MM.1S (cell line): ENCODE results near the gene SYTL2.
"Not testable (repeated sequence)": the region's sequence is repeated elsewhere in the genome, so short reads cannot be mapped to it uniquely, and the experiment has no call there.

Experiments used
- DNase-seq: peaks from one replicate; pipeline ENCODE4 v3.0.0-alpha.2; 2015
- H2AFZ ChIP-seq: fragments of 300-600 bp; sonication (generic); 2 replicates; pipeline ENCODE4 v1.6.0; 2016; ENCODE audit warnings: antibody characterized with exemption, low read length
- H3F3A ChIP-seq: fragments of 300-600 bp; sonication (generic); 2 replicates; pipeline ENCODE4 v1.6.1; 2016; ENCODE audit warnings: mild to moderate bottlenecking, antibody characterized with exemption, low read length, moderate library complexity, mixed read lengths; ENCODE audit not compliant: insufficient read depth
- H3K27ac ChIP-seq: fragments of 300-600 bp; sonication (generic); 2 replicates; pipeline ENCODE4 v1.5.1; 2016; ENCODE audit warnings: mild to moderate bottlenecking, low read length
- H3K27me3 ChIP-seq: fragments of 300-600 bp; sonication (generic); replicated peaks from 2 replicates; pipeline ENCODE4 v1.6.0; 2016; ENCODE audit warnings: low read length; ENCODE audit not compliant: insufficient read depth
- H3K36me3 ChIP-seq: fragments of 300-600 bp; sonication (generic); replicated peaks from 2 replicates; pipeline ENCODE4 v1.6.1; 2016; ENCODE audit warnings: mild to moderate bottlenecking, low read length, mixed read lengths; ENCODE audit not compliant: insufficient read depth
- H3K4me1 ChIP-seq: fragments of 300-600 bp; sonication (generic); 2 replicates; pipeline ENCODE4 v1.6.1; 2016; ENCODE audit warnings: low read length, mixed read lengths
- H3K4me2 ChIP-seq: fragments of 300-600 bp; sonication (generic); 2 replicates; pipeline ENCODE4 v1.6.0; 2016; ENCODE audit warnings: low read depth, low read length
- H3K4me3 ChIP-seq: fragments of 300-600 bp; sonication (generic); 2 replicates; pipeline ENCODE4 v1.5.1; 2016; ENCODE audit warnings: low read length, mixed read lengths
- H3K79me2 ChIP-seq: fragments of 300-600 bp; sonication (generic); 2 replicates; pipeline ENCODE4 v1.6.1; 2016; ENCODE audit warnings: mixed run types, low read length, mixed read lengths
- H3K9ac ChIP-seq: fragments of 300-600 bp; sonication (generic); 2 replicates; pipeline ENCODE4 v1.6.1; 2016; ENCODE audit warnings: low read length, mixed read lengths
- H3K9me2 ChIP-seq: fragments of 300-600 bp; sonication (generic); replicated peaks from 2 replicates; pipeline ENCODE4 v1.6.1; 2016; ENCODE audit warnings: mild to moderate bottlenecking, low read length, mixed read lengths; ENCODE audit not compliant: insufficient read depth
- H3K9me3 ChIP-seq: fragments of 300-600 bp; sonication (generic); replicated peaks from 2 replicates; pipeline ENCODE4 v1.6.1; 2016; ENCODE audit warnings: mild to moderate bottlenecking, low read length, mixed read lengths; ENCODE audit not compliant: insufficient read depth
- H4K20me1 ChIP-seq: fragments of 300-600 bp; sonication (generic); 2 replicates; pipeline ENCODE4 v1.6.1; 2016; ENCODE audit warnings: mild to moderate bottlenecking, low read length, moderate library complexity, mixed read lengths; ENCODE audit not compliant: insufficient read depth
- EZH2 ChIP-seq: fragments of 300-600 bp; sonication (generic); optimal IDR thresholded peaks from 2 replicates; pipeline ENCODE3; 2017; ENCODE audit warnings: low read depth, mild to moderate bottlenecking, antibody characterized with exemption, low read length, mixed read lengths
- EZH2phosphoT487 ChIP-seq: fragments of 300-600 bp; sonication (generic); IDR thresholded peaks from 2 replicates; pipeline ENCODE4 v1.6.1; 2018; ENCODE audit warnings: antibody characterized with exemption, low read length
- TF ChIP-seq, protein P1 (sequence below): fragments of 300-600 bp; sonication (generic); IDR thresholded peaks from 2 replicates; pipeline ENCODE4 v1.5.1; 2016; ENCODE audit warnings: antibody characterized with exemption, low read length, mixed read lengths

SYTL2 gene

DNA sequence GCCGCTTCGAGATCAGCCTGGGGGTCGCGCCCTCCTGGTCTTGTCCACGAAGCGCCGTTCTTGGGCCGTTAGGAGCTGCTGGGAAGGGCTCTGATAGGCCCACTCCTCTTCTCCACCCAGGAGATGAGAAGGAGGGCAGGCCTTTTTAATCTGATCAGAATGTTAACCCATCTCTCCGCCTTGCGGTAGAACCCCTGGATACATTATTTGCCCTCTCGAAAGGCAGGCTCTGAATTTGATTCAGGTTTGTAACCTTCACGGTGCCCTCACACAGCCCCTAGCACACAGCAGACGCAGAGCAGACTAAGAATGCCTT is 44.4 kb upstream of the SYTL2 start, which contains the start of gene CCDC83:
CCDC83 (plus strand) TSS at position 43 of the 316 bp plus-strand sequence. CDS start 9,741 bp downstream, outside the sequence.
- H3K9me3 ChIP-seq, result no peaks in the 10 kb centered on the region
- no peaks in the 10 kb centered on the region for H3K4me1 ChIP-seq
- H3K4me3 ChIP-seq, result peak within 1 kb of the TSS; percentile 86
- H3K4me2 ChIP-seq, result peak within 1 kb of the TSS; percentile 99
- peak within 1 kb of the TSS; percentile 76 for H3K9ac ChIP-seq
- H3K9me2 ChIP-seq, result no peaks in the 10 kb centered on the region
- peak within 1 kb of the TSS; percentile 33; the same call in 1 of the 2 replicates for H3K27ac ChIP-seq
- H4K20me1 ChIP-seq, result no peaks in the 10 kb centered on the region
- DNase-seq, result no peak
- no peaks in the 10 kb centered on the region for H3F3A ChIP-seq
- H3K79me2 ChIP-seq, result no peaks in the 10 kb centered on the region
- no peaks in the 10 kb centered on the region for H3K36me3 ChIP-seq
- TF ChIP-seq EZH2, result no peak
- TF ChIP-seq EZH2phosphoT487, result no peak
- TF ChIP-seq, protein P1, sequence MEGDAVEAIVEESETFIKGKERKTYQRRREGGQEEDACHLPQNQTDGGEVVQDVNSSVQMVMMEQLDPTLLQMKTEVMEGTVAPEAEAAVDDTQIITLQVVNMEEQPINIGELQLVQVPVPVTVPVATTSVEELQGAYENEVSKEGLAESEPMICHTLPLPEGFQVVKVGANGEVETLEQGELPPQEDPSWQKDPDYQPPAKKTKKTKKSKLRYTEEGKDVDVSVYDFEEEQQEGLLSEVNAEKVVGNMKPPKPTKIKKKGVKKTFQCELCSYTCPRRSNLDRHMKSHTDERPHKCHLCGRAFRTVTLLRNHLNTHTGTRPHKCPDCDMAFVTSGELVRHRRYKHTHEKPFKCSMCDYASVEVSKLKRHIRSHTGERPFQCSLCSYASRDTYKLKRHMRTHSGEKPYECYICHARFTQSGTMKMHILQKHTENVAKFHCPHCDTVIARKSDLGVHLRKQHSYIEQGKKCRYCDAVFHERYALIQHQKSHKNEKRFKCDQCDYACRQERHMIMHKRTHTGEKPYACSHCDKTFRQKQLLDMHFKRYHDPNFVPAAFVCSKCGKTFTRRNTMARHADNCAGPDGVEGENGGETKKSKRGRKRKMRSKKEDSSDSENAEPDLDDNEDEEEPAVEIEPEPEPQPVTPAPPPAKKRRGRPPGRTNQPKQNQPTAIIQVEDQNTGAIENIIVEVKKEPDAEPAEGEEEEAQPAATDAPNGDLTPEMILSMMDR, result no peak
- H2AFZ ChIP-seq, result peak within 1 kb of the TSS; percentile 98
- H3K27me3 ChIP-seq, result no peaks in the 10 kb centered on the region

DNA sequence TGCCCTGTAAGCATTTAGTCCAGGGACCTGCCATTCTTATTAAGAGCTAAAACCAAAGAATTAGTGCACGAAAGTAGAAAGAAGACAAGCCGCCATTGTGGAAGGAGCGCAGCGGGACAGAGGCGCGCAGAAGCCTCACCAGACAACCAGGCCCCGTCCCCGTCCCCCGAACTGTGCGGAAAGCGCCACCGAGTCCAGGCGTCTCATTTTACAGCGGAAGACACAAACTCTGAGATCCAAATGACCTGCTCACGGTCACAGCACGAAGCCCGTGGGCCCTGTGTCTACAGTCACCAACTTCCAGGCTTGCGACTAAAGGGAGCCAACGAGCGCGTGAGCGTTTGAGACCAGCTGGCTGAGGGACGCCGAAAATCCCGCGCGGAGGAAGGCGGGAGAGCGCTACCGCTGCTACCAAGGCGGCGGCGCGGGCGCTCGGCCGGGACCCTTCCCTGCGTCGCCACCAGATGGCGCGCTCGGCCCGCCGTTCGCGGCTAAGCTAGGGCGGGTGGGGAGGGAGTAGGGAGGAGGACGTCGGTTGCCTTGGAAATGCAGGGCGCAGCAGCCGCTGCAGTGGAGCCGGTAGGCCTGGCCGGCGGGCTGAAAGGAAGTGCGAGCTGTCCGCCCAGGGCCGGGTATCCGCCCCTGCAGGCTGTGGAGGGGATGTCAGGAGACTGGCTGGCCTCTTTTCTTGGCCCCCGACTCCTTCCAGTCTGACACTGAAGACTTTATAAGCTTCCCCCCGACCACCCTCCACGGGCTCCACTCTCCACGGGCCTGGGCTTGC is 43.8 kb upstream of the SYTL2 start:
- H3K4me3 ChIP-seq, result peak overlapping the region; percentile 86
- H3K36me3 ChIP-seq, result no peaks in the 10 kb centered on the region
- no peaks in the 10 kb centered on the region for H3K9me3 ChIP-seq
- H3K27ac ChIP-seq, result peak overlapping the region; percentile 33; the same call in 1 of the 2 replicates
- peak overlapping the region; percentile 76 for H3K9ac ChIP-seq
- H3K79me2 ChIP-seq, result no peaks in the 10 kb centered on the region
- H3K27me3 ChIP-seq, result no peaks in the 10 kb centered on the region
- peak overlapping the region; percentile 99 for H3K4me2 ChIP-seq
- H4K20me1 ChIP-seq, result no peaks in the 10 kb centered on the region
- peak overlapping the region; percentile 98 for H2AFZ ChIP-seq
- no peaks in the 10 kb centered on the region for H3K9me2 ChIP-seq
- TF ChIP-seq EZH2phosphoT487 (no peak), EZH2 (no peak)
- TF ChIP-seq, protein P1, result peak; percentile 58
- no peaks in the 10 kb centered on the region for H3K4me1 ChIP-seq
- H3F3A ChIP-seq, result no peaks in the 10 kb centered on the region
- peak; percentile 93 for DNase-seq

DNA sequence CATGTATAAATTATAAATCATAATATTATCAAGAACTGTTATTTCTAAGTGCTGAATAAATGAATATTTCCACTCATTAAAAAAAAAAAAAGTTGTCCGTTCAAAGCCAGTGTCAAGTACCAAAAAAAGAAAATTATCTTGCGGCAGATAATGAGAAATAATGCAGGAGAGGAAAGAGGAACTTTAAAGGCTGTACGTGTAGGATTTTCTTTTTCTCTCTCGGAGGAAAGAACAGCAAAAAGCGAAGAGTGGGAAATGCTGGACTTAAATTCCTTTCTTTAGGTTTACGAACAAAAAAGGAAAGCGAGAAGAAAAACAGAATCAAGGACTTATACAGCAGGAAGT is 43.2 kb upstream of the SYTL2 start:
- Histone ChIP-seq H3K36me3 (no peaks in the 10 kb centered on the region), H2AFZ (peak overlapping the region; percentile 98), H3K9me3 (no peaks in the 10 kb centered on the region), H3K27me3 (no peaks in the 10 kb centered on the region), H3F3A (no peaks in the 10 kb centered on the region), H3K4me1 (no peaks in the 10 kb centered on the region), H3K9ac (peak overlapping the region; percentile 76), H3K79me2 (no peaks in the 10 kb centered on the region), H3K27ac (peak overlapping the region; percentile 33; the same call in 1 of the 2 replicates), H4K20me1 (no peaks in the 10 kb centered on the region), H3K4me2 (peak overlapping the region; percentile 99), H3K9me2 (no peaks in the 10 kb centered on the region), H3K4me3 (peak overlapping the region; percentile 86)
- TF ChIP-seq, protein P1, result no peak
- TF ChIP-seq EZH2 (no peak), EZH2phosphoT487 (no peak)
- no peak for DNase-seq

DNA sequence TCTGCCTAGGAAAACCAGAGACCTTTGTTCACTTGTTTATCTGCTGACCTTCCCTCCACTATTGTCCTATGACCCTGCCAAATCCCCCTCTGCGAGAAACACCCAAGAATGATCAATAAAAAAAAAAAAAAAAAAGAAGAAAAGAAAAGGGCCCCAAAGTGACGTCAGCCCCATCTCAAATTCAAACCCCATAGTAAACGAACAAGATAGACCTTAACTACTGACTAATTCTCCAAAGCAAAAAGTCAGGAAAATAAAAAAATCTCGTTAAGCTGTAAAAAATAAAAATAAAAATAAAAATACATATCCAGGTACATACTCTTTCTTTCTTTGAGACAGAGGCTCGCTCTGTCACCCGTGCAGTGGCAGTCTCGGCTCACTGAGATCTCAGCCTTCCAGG is 42.6 kb upstream of the SYTL2 start:
- H2AFZ ChIP-seq, H3K4me2 ChIP-seq, H3F3A ChIP-seq, DNase-seq, H3K4me1 ChIP-seq, H3K36me3 ChIP-seq, H3K27ac ChIP-seq, H3K9me2 ChIP-seq, H3K27me3 ChIP-seq, H3K9me3 ChIP-seq, H3K79me2 ChIP-seq, H4K20me1 ChIP-seq, H3K4me3 ChIP-seq, H3K9ac ChIP-seq: not testable (repeated sequence)

DNA sequence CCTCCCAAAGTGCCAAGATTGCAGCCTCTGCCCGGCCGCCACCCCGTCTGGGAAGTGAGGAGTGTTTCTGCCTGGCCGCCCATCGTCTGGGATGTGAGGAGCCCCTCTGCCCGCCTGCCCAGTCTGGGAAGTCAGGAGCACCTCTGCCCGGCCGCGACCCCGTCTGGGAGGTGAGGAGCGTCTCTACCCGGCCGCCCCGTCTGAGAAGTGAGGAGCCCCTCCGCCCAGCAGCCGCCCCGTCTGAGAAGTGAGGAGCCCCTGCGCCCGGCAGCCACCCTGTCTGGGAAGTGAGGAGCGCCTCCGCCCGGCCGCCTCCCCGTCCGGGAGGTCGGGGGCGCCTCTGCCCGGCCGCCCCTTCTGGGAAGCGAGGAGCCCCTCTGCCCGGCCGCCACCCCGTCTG is 41.8 kb upstream of the SYTL2 start:
- DNase-seq, H3F3A ChIP-seq, H3K4me2 ChIP-seq, H2AFZ ChIP-seq, H3K4me1 ChIP-seq, H3K9ac ChIP-seq, H3K9me2 ChIP-seq, H3K27me3 ChIP-seq, H3K9me3 ChIP-seq, H4K20me1 ChIP-seq, H3K4me3 ChIP-seq, H3K36me3 ChIP-seq, H3K79me2 ChIP-seq, H3K27ac ChIP-seq: not testable (repeated sequence)
